HepG2 (cell line): ENCODE data around the gene CACNA1C. TPM values are rescaled to one million over a fixed set of nuclear protein-coding genes. Genes with fewer than 3 reads are reported as not detected.

ENCODE experiments used
- ATAC-seq: fragments of 200-7000 bp; cut with Tn5 transposase; 3 replicates; pipeline ENCODE4 v1.9.1; 2020; ENCODE audit warnings: mild to moderate bottlenecking, moderate library complexity
- BruUV-seq: library from RNA; stranded (reverse); fragments of 400-500 nt; replicated peaks from 2 replicates; lab custom pipeline; 2021; lab: Mats Ljungman, UMichigan
- CTCF ChIA-PET: fragments of 300-600 bp; formaldehyde crosslinking; extraction: SDS; loops from one replicate; lab custom pipeline; 2021; ENCODE audit warnings: low total read pairs, inconsistent platforms, low intra/inter-chr PET ratio; lab: Yijun Ruan, JAX
- POLR2A ChIA-PET: fragments of 350-600 bp; sonication (Branson Sonifier 250); formaldehyde crosslinking; loops from one replicate; lab custom pipeline; 2020; ENCODE audit warnings: antibody characterized with exemption, inconsistent platforms; lab: Yijun Ruan, JAX
- DNase-seq: peaks from one replicate; pipeline ENCODE4 v3.0.0-alpha.2; 2015; ENCODE audit warnings: low spot score
- FAIRE-seq: peaks from 3 replicates; lab custom pipeline; 2011; peaks lifted over from hg19 to GRCh38; lab: Jason Lieb, UNC
- H2AFZ ChIP-seq: one replicate; pipeline ENCODE4 v1.6.1; 2011; ENCODE audit warnings: low read length, inconsistent platforms
- H3K27ac ChIP-seq: fragments of 300-600 bp; 3 replicates; pipeline ENCODE4 v1.8.0; 2011; ENCODE audit warnings: mixed run types, mild to moderate bottlenecking, mixed read lengths, low read length, inconsistent platforms; ENCODE audit not compliant: insufficient read depth; ENCODE audit errors: extremely low read length
- H3K27me3 ChIP-seq, 2 experiments: fragments of 200-600 bp in 1 of 2; 2 replicates in 1 of 2; 3 replicates in 1 of 2; pipeline versions ENCODE4 v1.6.0 to v1.8.0; 2011; ENCODE audit warnings: low read length in 2 of 2, mild to moderate bottlenecking in 2 of 2, moderate library complexity in 2 of 2, inconsistent platforms in 1 of 2; ENCODE audit not compliant: insufficient read depth in 2 of 2, control insufficient read depth in 1 of 2
- H3K36me3 ChIP-seq, 2 experiments: fragments of 200-600 bp in 1 of 2; replicated peaks in 1 of 2; 2 replicates in 1 of 2; 3 replicates in 1 of 2; pipeline versions ENCODE4 v1.5.1 to v1.8.0; 2011; ENCODE audit warnings: low read length in 2 of 2, inconsistent platforms in 1 of 2; ENCODE audit not compliant: insufficient read depth in 2 of 2, control insufficient read depth in 1 of 2
- H3K4me1 ChIP-seq: 2 replicates; pipeline ENCODE4 v1.5.1; 2012; ENCODE audit warnings: low read length, inconsistent platforms; ENCODE audit not compliant: insufficient read depth
- H3K4me2 ChIP-seq: 2 replicates; pipeline ENCODE4 v1.6.0; 2011; ENCODE audit warnings: low read depth, low read length, inconsistent platforms
- H3K4me3 ChIP-seq, 3 experiments: fragments of 200-600 bp in 1 of 3; sonication (generic), shearing (Covaris generic) in 1 of 3; replicated peaks in 1 of 3; 2 replicates each; pipeline ENCODE4 v1.5.1; 2011 to 2016; ENCODE audit warnings: low read length in 3 of 3, inconsistent platforms in 2 of 3, low read depth in 2 of 3, mild to moderate bottlenecking in 2 of 3, control low read depth in 1 of 3, mixed read lengths in 1 of 3; ENCODE audit not compliant: insufficient read depth in 1 of 3
- H3K79me2 ChIP-seq: one replicate; pipeline ENCODE4 v1.6.1; 2011; ENCODE audit warnings: low read length, inconsistent platforms; ENCODE audit not compliant: insufficient read depth
- H3K9ac ChIP-seq: 2 replicates; pipeline ENCODE4 v1.6.0; 2011; ENCODE audit warnings: mild to moderate bottlenecking, low read depth, low read length, inconsistent platforms; ENCODE audit not compliant: insufficient read depth
- H3K9me3 ChIP-seq: 2 replicates; pipeline ENCODE4 v1.5.1; 2012; ENCODE audit warnings: mild to moderate bottlenecking, low read length
- H4K20me1 ChIP-seq: 2 replicates; pipeline ENCODE4 v1.6.0; 2011; ENCODE audit warnings: inconsistent platforms, mild to moderate bottlenecking, low read length, moderate library complexity; ENCODE audit not compliant: insufficient read depth
- HMG20A ChIP-seq: IDR thresholded peaks from 2 replicates; pipeline ENCODE4 v1.6.1; 2016; ENCODE audit warnings: borderline replicate concordance
- HNRNPH1 ChIP-seq: fragments of 200-400 bp; formaldehyde crosslinking; optimal IDR thresholded peaks from 2 replicates; pipeline ENCODE3; 2017; ENCODE audit warnings: mild to moderate bottlenecking, low read depth, low read length
- KLF13 ChIP-seq: sonication (generic); formaldehyde crosslinking; IDR thresholded peaks from 2 replicates; pipeline ENCODE4 v1.4.0; 2020; ENCODE audit warnings: mild to moderate bottlenecking, missing genetic modification reagents
- MAFG ChIP-seq: sonication (generic); formaldehyde crosslinking; IDR thresholded peaks from 2 replicates; pipeline ENCODE4 v1.5.1; 2020; ENCODE audit warnings: mild to moderate bottlenecking, missing genetic modification reagents
- MIXL1 ChIP-seq: IDR thresholded peaks from 2 replicates; pipeline ENCODE4 v1.6.1; 2016
- NFIB ChIP-seq: sonication (generic); formaldehyde crosslinking; IDR thresholded peaks from 2 replicates; pipeline ENCODE4 v1.9.0; 2021; ENCODE audit warnings: missing genetic modification reagents, mild to moderate bottlenecking, borderline replicate concordance
- NFKBIZ ChIP-seq: IDR thresholded peaks from 2 replicates; pipeline ENCODE4 v1.6.1; 2018; ENCODE audit warnings: missing genetic modification reagents, missing compliant biosample characterization
- POLR2AphosphoS5 ChIP-seq: IDR thresholded peaks from 2 replicates; pipeline ENCODE4 v1.6.1; 2012; ENCODE audit warnings: low read depth, low read length
- RXRA ChIP-seq: sonication (generic); formaldehyde crosslinking; IDR thresholded peaks from 2 replicates; pipeline ENCODE4 v1.5.1; 2020; ENCODE audit warnings: missing genetic modification reagents
- SCMH1 ChIP-seq: sonication (generic); formaldehyde crosslinking; IDR thresholded peaks from 2 replicates; pipeline ENCODE4 v1.9.0; 2021; ENCODE audit warnings: missing genetic modification reagents, mild to moderate bottlenecking, borderline replicate concordance
- SIN3B ChIP-seq: fragments of 150-350 bp; IDR thresholded peaks from 2 replicates; pipeline ENCODE4 v1.6.1; 2014; ENCODE audit warnings: low read length
- TAF1 ChIP-seq: sonication (generic); formaldehyde crosslinking; IDR thresholded peaks from 2 replicates; pipeline ENCODE4 v1.4.0; 2020; ENCODE audit warnings: missing genetic modification reagents
- TARDBP ChIP-seq: sonication (generic); formaldehyde crosslinking; IDR thresholded peaks from 2 replicates; pipeline ENCODE4 v1.8.0; 2022; ENCODE audit warnings: mild to moderate bottlenecking, missing genetic modification reagents
- TGIF2 ChIP-seq: IDR thresholded peaks from 2 replicates; pipeline ENCODE4 v1.6.1; 2016; ENCODE audit warnings: control low read depth, missing compliant biosample characterization
- ZFAT ChIP-seq: sonication (generic); formaldehyde crosslinking; conservative IDR thresholded peaks from 2 replicates; pipeline ENCODE4 v1.8.1; 2023; ENCODE audit warnings: missing genetic modification reagents, inconsistent platforms
- ZNF274 ChIP-seq: sonication (generic); formaldehyde crosslinking; IDR thresholded peaks from 2 replicates; pipeline ENCODE4 v1.5.1; 2020; ENCODE audit warnings: mild to moderate bottlenecking, missing genetic modification reagents
- WGBS: methylation state at CpG from one replicate; pipeline ENCODE4 v1.1.6; 2017; ENCODE audit warnings: low lambda C conversion rate; 5-methylcytosine and 5-hydroxymethylcytosine counted together
- in situ Hi-C: cut with HindIII; loops from 2 replicates; pipeline ENCODE4 v1.10.0; 2017; ENCODE audit warnings: low pct_unique_long_range_greater_than_20kb; ENCODE audit not compliant: extremely low pct_ligation_motif_present
- intact Hi-C: fragments of 100-400 bp; cut with micrococcal nuclease; formaldehyde crosslinking; loops from one replicate; pipeline ENCODE4 v1.10.0; 2022; ENCODE audit not compliant: unreplicated experiment
- polyA plus RNA-seq, 8 experiments: library from polyadenylated mRNA; depleted of rRNA in 3 of 8; stranded (reverse) in 7 of 8; unstranded in 1 of 8; fragments of >200 nt; fragmentation: Illumina TruSeq in 4 of 8; extraction: Trizol in 4 of 8; gene quantifications; 2 replicates each; pipeline versions ENCODE4 v1.2.1 to v1.2.3, GENCODE V29; 2011 to 2016; ENCODE audit warnings: low read depth in 4 of 8, missing spikeins in 1 of 8, mixed read lengths in 1 of 8; ENCODE audit not compliant: insufficient read depth in 1 of 8
- total RNA-seq, 5 experiments: library from RNA; depleted of rRNA; stranded (reverse); fragments of >200 nt; fragmentation: Illumina TruSeq; extraction: Trizol; gene quantifications; 2 replicates each; pipeline ENCODE4 v1.2.3, GENCODE V29; 2016; ENCODE audit warnings: low read depth in 1 of 5
- TF ChIP-seq, protein P1 (sequence below): sonication (generic); formaldehyde crosslinking; IDR thresholded peaks from 2 replicates; pipeline ENCODE4 v1.8.1; 2023; ENCODE audit warnings: mild to moderate bottlenecking, missing genetic modification reagents
- TF ChIP-seq, protein P2 (sequence below): sonication (generic); formaldehyde crosslinking; IDR thresholded peaks from 2 replicates; pipeline ENCODE4 v1.9.0; 2022; ENCODE audit warnings: low read depth, missing genetic modification reagents

The CACNA1C gene
- total and polyA plus RNA-seq, 2 of the 13 experiments (the other 11 are each of a cell fraction or from before 2014, with no cell fraction given), result not detected

DNA sequence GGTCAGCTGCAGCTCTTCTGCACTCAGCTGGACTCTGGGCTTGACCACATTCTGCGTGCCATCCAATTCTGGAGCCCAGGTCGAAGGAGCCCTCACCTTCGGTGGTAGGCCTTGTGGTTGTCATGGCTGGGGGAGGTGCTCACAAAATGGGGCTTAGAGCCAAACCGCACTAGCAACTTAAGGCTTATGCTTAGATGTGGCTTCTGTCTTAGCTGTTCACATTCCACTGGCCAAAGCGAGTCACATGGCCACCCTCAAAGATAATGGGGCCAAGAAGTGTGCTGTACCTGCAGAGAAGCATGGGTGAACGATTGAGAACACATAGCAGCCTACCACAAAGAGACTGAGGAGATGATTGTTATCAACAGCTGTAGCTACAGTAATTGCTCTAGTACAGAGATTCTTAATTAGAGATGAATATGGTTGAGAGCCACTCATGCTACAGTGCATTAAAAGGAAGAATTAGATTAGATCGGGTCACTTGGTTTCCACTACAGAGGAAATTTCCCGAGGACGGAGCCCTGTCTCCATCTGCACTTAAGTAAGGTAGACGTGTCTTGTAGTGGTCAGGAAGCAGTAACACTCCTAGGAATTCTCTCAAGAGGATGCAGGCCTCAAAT lies 407.4 kb downstream of the CACNA1C start:
- no peak overlapping the region for H3K4me2 ChIP-seq
- H3K9me3 ChIP-seq, result no peaks in the 10 kb centered on the region
- TF ChIP-seq HMG20A (CRISPR knock-in tag), result no peak
- TF ChIP-seq TARDBP (CRISPR knock-in tag), result no peak
- TF ChIP-seq SCMH1 (CRISPR knock-in tag), result no peak
- no peak for TF ChIP-seq KLF13 (CRISPR knock-in tag)
- TF ChIP-seq, protein P1, sequence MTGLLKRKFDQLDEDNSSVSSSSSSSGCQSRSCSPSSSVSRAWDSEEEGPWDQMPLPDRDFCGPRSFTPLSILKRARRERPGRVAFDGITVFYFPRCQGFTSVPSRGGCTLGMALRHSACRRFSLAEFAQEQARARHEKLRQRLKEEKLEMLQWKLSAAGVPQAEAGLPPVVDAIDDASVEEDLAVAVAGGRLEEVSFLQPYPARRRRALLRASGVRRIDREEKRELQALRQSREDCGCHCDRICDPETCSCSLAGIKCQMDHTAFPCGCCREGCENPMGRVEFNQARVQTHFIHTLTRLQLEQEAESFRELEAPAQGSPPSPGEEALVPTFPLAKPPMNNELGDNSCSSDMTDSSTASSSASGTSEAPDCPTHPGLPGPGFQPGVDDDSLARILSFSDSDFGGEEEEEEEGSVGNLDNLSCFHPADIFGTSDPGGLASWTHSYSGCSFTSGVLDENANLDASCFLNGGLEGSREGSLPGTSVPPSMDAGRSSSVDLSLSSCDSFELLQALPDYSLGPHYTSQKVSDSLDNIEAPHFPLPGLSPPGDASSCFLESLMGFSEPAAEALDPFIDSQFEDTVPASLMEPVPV (CRISPR knock-in tag), result no peak
- TF ChIP-seq POLR2AphosphoS5, result no peak
- no peak for TF ChIP-seq HNRNPH1
- no peak for TF ChIP-seq NFKBIZ (CRISPR knock-in tag)
- no peak for TF ChIP-seq MIXL1
- TF ChIP-seq TAF1 (CRISPR knock-in tag), result no peak
- TF ChIP-seq RXRA, result no peak
- no peak for TF ChIP-seq SIN3B
- no peak for TF ChIP-seq MAFG (CRISPR knock-in tag)
- TF ChIP-seq NFIB (CRISPR knock-in tag), result no peak
- TF ChIP-seq, protein P2, sequence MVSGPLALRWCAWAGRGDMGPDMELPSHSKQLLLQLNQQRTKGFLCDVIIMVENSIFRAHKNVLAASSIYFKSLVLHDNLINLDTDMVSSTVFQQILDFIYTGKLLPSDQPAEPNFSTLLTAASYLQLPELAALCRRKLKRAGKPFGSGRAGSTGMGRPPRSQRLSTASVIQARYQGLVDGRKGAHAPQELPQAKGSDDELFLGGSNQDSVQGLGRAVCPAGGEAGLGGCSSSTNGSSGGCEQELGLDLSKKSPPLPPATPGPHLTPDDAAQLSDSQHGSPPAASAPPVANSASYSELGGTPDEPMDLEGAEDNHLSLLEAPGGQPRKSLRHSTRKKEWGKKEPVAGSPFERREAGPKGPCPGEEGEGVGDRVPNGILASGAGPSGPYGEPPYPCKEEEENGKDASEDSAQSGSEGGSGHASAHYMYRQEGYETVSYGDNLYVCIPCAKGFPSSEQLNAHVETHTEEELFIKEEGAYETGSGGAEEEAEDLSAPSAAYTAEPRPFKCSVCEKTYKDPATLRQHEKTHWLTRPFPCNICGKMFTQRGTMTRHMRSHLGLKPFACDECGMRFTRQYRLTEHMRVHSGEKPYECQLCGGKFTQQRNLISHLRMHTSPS, result no peak
- TF ChIP-seq TGIF2 (CRISPR knock-in tag), result no peak
- no peak for TF ChIP-seq ZFAT (CRISPR knock-in tag)
- TF ChIP-seq ZNF274 (CRISPR knock-in tag), result no peak
- H3K4me1 ChIP-seq, result no peaks in the 10 kb centered on the region
- H2AFZ ChIP-seq, result no peak overlapping the region
- no peak for ATAC-seq
- ChIA-PET POLR2A (no interaction called here), CTCF (no interaction called here)
- no peak for DNase-seq
- H3K27ac ChIP-seq, result no peak overlapping the region
- WGBS, result 4% methylated on average over 7 of the region's 10 CpGs
- no peaks in the 10 kb centered on the region for H3K79me2 ChIP-seq
- H3K4me3 ChIP-seq, result no peak overlapping the region
- in situ Hi-C loops, result no loop called here
- no TSS peak for BruUV-seq
- H3K27me3 ChIP-seq, result peaks cover 5 to 51% of the 10 kb centered on the region in 2 experiments; a peak in 2 of 5 replicates
- H3K9ac ChIP-seq, result no peak overlapping the region
- intact Hi-C loops, result no loop called here
- peaks cover 2% of the 10 kb centered on the region; the same call in 1 of the 2 replicates for H4K20me1 ChIP-seq
- H3K36me3 ChIP-seq, result no peaks in the 10 kb centered on the region
- no peak for FAIRE-seq
